HEK293 (cell line): ENCODE measurements around the gene OSTC.

Experiments
- BCL6B ChIP-seq: fragments of 450-650 bp; formaldehyde crosslinking; IDR thresholded peaks from 2 replicates; pipeline ENCODE4 v1.5.1; 2017; ENCODE audit warnings: missing biosample characterization, missing genetic modification characterization
- IKZF3 ChIP-seq: fragments of 450-650 bp; IDR thresholded peaks from 2 replicates; pipeline ENCODE4 v1.5.0; 2018; ENCODE audit warnings: missing biosample characterization, mild to moderate bottlenecking, missing genetic modification characterization, moderate library complexity
- MEIS1 ChIP-seq: sonication (generic); formaldehyde crosslinking; IDR thresholded peaks from 2 replicates; pipeline ENCODE4 v1.8.1; 2022; ENCODE audit warnings: missing genetic modification reagents, mild to moderate bottlenecking, borderline replicate concordance
- PRDM10 ChIP-seq: fragments of 450-650 bp; formaldehyde crosslinking; IDR thresholded peaks from 2 replicates; pipeline ENCODE4 v1.5.1; 2016; ENCODE audit warnings: missing biosample characterization, missing genetic modification characterization
- REST ChIP-seq: fragments of 450-650 bp; formaldehyde crosslinking; IDR thresholded peaks from 2 replicates; pipeline ENCODE4 v1.5.1; 2016; ENCODE audit warnings: missing biosample characterization, missing genetic modification characterization
- ZNF121 ChIP-seq: fragments of 450-650 bp; formaldehyde crosslinking; IDR thresholded peaks from 2 replicates; pipeline ENCODE4 v1.5.1; 2016; ENCODE audit warnings: missing biosample characterization, missing genetic modification characterization
- ZNF184 ChIP-seq: fragments of 450-650 bp; IDR thresholded peaks from 2 replicates; pipeline ENCODE4 v1.5.1; 2018; ENCODE audit warnings: missing biosample characterization, mild to moderate bottlenecking, missing genetic modification characterization
- ZNF19 ChIP-seq: fragments of 450-650 bp; formaldehyde crosslinking; IDR thresholded peaks from 2 replicates; pipeline ENCODE4; 2016; ENCODE audit warnings: missing biosample characterization, missing genetic modification characterization, low read depth
- ZNF202 ChIP-seq: fragments of 450-650 bp; formaldehyde crosslinking; IDR thresholded peaks from 2 replicates; pipeline ENCODE4 v1.5.1; 2016; ENCODE audit warnings: missing biosample characterization, missing genetic modification characterization, borderline replicate concordance
- ZNF248 ChIP-seq: fragments of 450-650 bp; formaldehyde crosslinking; IDR thresholded peaks from 2 replicates; pipeline ENCODE4 v1.5.1; 2017; ENCODE audit warnings: missing biosample characterization, missing genetic modification characterization
- ZNF530 ChIP-seq: fragments of 450-650 bp; formaldehyde crosslinking; IDR thresholded peaks from 2 replicates; pipeline ENCODE4 v1.5.1; 2016; ENCODE audit warnings: low read depth, missing biosample characterization, missing genetic modification characterization
- ZNF548 ChIP-seq: fragments of 450-650 bp; formaldehyde crosslinking; IDR thresholded peaks from 2 replicates; pipeline ENCODE4 v1.5.1; 2016; ENCODE audit warnings: missing biosample characterization, missing genetic modification characterization
- ZNF555 ChIP-seq: fragments of 450-650 bp; formaldehyde crosslinking; conservative IDR thresholded peaks from 2 replicates; pipeline ENCODE4 v1.5.1; 2017; ENCODE audit warnings: missing biosample characterization, mild to moderate bottlenecking, missing genetic modification characterization, inconsistent platforms
- ZNF558 ChIP-seq: fragments of 450-650 bp; formaldehyde crosslinking; IDR thresholded peaks from 2 replicates; pipeline ENCODE4 v1.5.1; 2016; ENCODE audit warnings: missing biosample characterization, missing genetic modification characterization
- ZNF600 ChIP-seq: fragments of 450-650 bp; formaldehyde crosslinking; IDR thresholded peaks from 2 replicates; pipeline ENCODE4 v1.5.1; 2016; ENCODE audit warnings: missing biosample characterization, missing genetic modification characterization
- ZNF629 ChIP-seq: fragments of 450-650 bp; formaldehyde crosslinking; IDR thresholded peaks from 2 replicates; pipeline ENCODE4 v1.5.1; 2017; ENCODE audit warnings: missing biosample characterization, missing genetic modification characterization
- ZNF707 ChIP-seq: fragments of 450-650 bp; formaldehyde crosslinking; IDR thresholded peaks from 2 replicates; pipeline ENCODE4 v1.5.1; 2016; ENCODE audit warnings: missing biosample characterization, missing genetic modification characterization
- ZNF747 ChIP-seq: fragments of 450-650 bp; formaldehyde crosslinking; IDR thresholded peaks from 2 replicates; pipeline ENCODE4 v1.5.1; 2016; ENCODE audit warnings: missing biosample characterization, missing genetic modification characterization
- ZNF768 ChIP-seq: fragments of 450-650 bp; formaldehyde crosslinking; IDR thresholded peaks from 2 replicates; pipeline ENCODE4 v1.5.1; 2018; ENCODE audit warnings: missing biosample characterization, mild to moderate bottlenecking, missing genetic modification characterization
- ZNF792 ChIP-seq: fragments of 450-650 bp; formaldehyde crosslinking; IDR thresholded peaks from 2 replicates; pipeline ENCODE4 v1.5.1; 2016; ENCODE audit warnings: missing biosample characterization, missing genetic modification characterization
- ZNF837 ChIP-seq: fragments of 450-650 bp; formaldehyde crosslinking; IDR thresholded peaks from 2 replicates; pipeline ENCODE4 v1.5.1; 2016; ENCODE audit warnings: missing biosample characterization, missing genetic modification characterization
- TF ChIP-seq, protein P1 (sequence below): fragments of 450-650 bp; formaldehyde crosslinking; IDR thresholded peaks from 2 replicates; pipeline ENCODE4 v1.5.1; 2016; ENCODE audit warnings: missing biosample characterization, missing genetic modification characterization
- TF ChIP-seq, protein P2 (sequence below): fragments of 450-650 bp; formaldehyde crosslinking; IDR thresholded peaks from 2 replicates; pipeline ENCODE4 v1.5.1; 2016; ENCODE audit warnings: missing biosample characterization, missing genetic modification characterization, borderline replicate concordance
- TF ChIP-seq, protein P3 (sequence below): fragments of 450-650 bp; formaldehyde crosslinking; IDR thresholded peaks from 2 replicates; pipeline ENCODE4 v1.5.1; 2017; ENCODE audit warnings: missing biosample characterization, missing genetic modification characterization
- TF ChIP-seq, protein P4 (sequence below): fragments of 450-650 bp; formaldehyde crosslinking; IDR thresholded peaks from 2 replicates; pipeline ENCODE4 v1.5.1; 2016; ENCODE audit warnings: missing biosample characterization, missing genetic modification characterization, low read depth

The OSTC gene

GRCh38 chr4:108620101-108620932 lies 30.1 kb upstream of the OSTC start, which contains the start of gene RPL34 (continued):
- TF ChIP-seq ZNF558 (tag by site-specific recombination) (no peak), PRDM10 (tag by site-specific recombination) (no peak), ZNF792 (tag by site-specific recombination) (no peak), ZNF121 (tag by site-specific recombination) (no peak), ZNF548 (tag by site-specific recombination) (no peak), ZNF202 (tag by site-specific recombination) (no peak), ZNF555 (tag by site-specific recombination) (no peak), ZNF747 (tag by site-specific recombination) (no peak), REST (tag by site-specific recombination) (no peak), ZNF248 (tag by site-specific recombination) (no peak), ZNF629 (tag by site-specific recombination) (peak; percentile 92), BCL6B (tag by site-specific recombination) (no peak), MEIS1 (CRISPR knock-in tag) (no peak), ZNF837 (tag by site-specific recombination) (no peak), IKZF3 (tag by site-specific recombination) (no peak), ZNF768 (tag by site-specific recombination) (no peak), ZNF19 (no peak), ZNF707 (tag by site-specific recombination) (no peak), ZNF600 (tag by site-specific recombination) (no peak), ZNF530 (tag by site-specific recombination) (no peak), ZNF184 (tag by site-specific recombination) (no peak)
- TF ChIP-seq, protein P1, sequence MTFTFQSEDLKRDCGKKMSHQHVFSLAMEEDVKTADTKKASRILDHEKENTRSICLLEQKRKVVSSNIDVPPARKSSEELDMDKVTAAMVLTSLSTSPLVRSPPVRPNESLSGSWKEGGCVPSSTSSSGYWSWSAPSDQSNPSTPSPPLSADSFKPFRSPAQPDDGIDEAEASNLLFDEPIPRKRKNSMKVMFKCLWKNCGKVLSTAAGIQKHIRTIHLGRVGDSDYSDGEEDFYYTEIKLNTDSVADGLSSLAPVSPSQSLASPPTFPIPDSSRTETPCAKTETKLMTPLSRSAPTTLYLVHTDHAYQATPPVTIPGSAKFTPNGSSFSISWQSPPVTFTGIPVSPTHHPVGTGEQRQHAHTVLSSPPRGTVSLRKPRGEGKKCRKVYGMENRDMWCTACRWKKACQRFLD (tag by site-specific recombination) = no peak
- TF ChIP-seq, protein P2, sequence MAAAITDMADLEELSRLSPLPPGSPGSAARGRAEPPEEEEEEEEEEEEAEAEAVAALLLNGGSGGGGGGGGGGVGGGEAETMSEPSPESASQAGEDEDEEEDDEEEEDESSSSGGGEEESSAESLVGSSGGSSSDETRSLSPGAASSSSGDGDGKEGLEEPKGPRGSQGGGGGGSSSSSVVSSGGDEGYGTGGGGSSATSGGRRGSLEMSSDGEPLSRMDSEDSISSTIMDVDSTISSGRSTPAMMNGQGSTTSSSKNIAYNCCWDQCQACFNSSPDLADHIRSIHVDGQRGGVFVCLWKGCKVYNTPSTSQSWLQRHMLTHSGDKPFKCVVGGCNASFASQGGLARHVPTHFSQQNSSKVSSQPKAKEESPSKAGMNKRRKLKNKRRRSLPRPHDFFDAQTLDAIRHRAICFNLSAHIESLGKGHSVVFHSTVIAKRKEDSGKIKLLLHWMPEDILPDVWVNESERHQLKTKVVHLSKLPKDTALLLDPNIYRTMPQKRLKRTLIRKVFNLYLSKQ (tag by site-specific recombination) = no peak
- TF ChIP-seq, protein P3, sequence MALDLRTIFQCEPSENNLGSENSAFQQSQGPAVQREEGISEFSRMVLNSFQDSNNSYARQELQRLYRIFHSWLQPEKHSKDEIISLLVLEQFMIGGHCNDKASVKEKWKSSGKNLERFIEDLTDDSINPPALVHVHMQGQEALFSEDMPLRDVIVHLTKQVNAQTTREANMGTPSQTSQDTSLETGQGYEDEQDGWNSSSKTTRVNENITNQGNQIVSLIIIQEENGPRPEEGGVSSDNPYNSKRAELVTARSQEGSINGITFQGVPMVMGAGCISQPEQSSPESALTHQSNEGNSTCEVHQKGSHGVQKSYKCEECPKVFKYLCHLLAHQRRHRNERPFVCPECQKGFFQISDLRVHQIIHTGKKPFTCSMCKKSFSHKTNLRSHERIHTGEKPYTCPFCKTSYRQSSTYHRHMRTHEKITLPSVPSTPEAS = no peak
- TF ChIP-seq, protein P4, sequence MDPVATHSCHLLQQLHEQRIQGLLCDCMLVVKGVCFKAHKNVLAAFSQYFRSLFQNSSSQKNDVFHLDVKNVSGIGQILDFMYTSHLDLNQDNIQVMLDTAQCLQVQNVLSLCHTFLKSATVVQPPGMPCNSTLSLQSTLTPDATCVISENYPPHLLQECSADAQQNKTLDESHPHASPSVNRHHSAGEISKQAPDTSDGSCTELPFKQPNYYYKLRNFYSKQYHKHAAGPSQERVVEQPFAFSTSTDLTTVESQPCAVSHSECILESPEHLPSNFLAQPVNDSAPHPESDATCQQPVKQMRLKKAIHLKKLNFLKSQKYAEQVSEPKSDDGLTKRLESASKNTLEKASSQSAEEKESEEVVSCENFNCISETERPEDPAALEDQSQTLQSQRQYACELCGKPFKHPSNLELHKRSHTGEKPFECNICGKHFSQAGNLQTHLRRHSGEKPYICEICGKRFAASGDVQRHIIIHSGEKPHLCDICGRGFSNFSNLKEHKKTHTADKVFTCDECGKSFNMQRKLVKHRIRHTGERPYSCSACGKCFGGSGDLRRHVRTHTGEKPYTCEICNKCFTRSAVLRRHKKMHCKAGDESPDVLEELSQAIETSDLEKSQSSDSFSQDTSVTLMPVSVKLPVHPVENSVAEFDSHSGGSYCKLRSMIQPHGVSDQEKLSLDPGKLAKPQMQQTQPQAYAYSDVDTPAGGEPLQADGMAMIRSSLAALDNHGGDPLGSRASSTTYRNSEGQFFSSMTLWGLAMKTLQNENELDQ (tag by site-specific recombination) = no peak
